HG02870 (cell line): ENCODE data around the gene EDIL3.
"Not testable (repeated sequence)": the region's sequence is repeated elsewhere in the genome, so short reads cannot be mapped to it uniquely, and the experiment has no call there.

Experiments
- ATAC-seq: cut with Tn5 transposase; IDR thresholded peaks from one replicate; pipeline ENCODE4 v1.9.1; 2021; ENCODE audit warnings: mild to moderate bottlenecking, moderate library complexity; ENCODE audit not compliant: unreplicated experiment

Gene EDIL3

DNA sequence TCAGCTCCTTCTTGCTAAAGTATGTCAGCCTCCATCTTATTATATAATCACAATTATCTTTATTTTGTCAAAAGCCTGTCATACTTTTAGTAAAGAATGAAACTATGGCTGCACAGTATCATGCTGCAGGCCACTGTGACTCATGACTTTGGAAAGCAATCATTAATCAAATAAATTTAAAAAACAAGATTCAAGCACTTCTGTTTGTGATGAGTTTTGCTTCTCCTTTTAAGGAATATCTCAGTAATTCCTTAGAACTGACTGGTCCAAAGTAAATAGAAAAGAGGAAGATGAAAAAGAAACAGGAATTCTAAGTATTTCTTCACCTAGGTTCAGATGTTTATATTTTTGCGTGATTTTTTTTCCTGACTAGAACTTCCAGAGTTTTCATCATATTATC is 83.1 kb downstream of the EDIL3 start:
- no peak for ATAC-seq

DNA sequence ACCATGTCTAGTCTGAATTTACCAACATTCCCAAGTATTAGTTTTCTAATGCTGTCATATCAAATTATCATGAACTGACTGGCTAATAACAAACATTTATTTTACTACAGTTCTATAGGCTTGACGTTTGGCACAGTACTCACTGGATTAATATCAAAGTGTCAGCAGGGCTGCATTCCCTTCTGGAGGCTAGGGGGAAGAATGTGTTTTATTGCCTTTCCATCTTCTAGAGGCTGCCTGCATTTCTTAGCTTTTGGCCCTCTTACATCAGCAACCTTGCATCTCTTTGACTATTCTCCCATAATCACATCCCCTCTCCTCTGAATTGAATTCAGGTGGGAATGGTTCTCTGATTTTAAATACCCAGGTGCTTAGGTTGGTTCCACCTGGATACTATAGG is 84.7 kb downstream of the EDIL3 start:
- no peak for ATAC-seq

DNA sequence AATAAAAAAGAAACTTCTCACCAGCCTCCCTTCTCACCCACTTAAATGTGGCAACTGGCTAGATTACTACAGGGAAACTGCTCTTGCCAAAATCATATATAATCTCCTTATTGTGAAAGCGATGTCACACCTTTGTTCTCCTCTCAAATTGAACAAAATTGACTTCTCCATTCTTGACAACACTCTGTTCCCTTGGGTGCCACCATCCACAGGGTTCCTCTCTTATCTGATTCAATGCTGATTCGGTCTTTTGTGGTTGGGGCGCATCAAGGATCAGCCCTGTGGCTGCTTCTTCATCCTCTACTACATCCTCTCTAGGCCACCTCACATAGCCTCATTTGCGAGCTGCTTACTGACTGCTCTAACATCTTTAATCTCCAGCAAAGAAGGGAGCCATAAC is 86.1 kb downstream of the EDIL3 start:
- no peak for ATAC-seq

DNA sequence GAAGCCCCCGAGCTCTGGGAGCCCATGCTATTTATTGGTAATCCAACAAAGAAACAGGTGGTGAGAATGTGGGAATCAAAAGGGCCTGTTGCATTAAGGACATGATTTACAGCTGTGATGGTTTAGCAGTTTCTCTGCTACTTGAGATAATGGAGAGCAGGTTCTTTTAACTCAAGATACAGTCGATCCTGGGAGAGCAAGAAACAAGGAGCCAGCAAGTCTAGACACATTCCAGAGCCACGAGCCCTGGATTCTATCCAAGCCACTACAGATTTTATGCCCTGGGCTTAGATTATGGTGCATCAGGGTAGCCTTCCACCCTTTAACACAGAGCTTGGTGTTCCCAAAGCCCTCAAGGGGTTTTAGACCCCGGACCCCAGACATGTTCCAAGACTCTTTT is 87.0 kb downstream of the EDIL3 start:
- ATAC-seq, result not testable (repeated sequence)

DNA sequence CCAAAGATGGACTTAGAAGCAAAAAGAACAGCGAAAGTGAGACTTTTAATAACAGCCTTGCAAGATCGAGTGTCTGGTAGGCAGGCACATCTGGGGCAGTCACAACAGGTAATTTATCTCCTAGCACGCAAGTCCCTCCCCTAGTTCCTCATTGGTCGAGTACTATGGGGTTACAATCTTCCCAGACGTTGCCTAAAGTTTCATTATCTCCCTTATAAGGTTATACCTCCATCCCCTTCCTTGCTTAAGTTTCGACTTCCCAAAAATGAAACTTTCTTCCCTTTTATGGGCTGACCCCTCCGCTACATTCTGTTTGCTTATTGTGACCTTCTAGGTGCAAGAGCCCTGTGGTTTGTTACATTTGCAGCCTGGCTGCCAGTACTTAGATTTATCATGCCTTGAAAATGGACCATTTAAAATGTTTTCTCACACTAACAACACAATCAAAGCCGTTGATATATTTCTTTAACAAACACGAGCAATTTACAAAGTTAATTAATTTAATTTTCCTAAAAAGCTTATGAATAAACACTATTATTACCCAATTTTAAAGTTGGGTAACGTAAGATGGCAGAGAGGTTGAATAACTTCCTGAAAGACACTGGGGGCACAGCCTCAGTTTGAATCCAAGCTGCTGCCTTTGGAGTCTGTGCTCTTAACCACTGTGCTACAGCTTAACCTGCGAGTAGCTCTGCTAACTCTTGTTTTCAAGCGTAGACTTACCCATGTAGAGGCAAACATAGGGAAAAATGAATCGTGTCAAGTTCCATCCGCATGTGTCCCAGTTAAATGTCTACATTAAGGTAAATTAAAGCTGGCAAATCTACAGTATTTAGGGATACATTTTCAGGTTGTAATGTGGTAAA is 91.7 kb downstream of the EDIL3 start:
- no peak for ATAC-seq

DNA sequence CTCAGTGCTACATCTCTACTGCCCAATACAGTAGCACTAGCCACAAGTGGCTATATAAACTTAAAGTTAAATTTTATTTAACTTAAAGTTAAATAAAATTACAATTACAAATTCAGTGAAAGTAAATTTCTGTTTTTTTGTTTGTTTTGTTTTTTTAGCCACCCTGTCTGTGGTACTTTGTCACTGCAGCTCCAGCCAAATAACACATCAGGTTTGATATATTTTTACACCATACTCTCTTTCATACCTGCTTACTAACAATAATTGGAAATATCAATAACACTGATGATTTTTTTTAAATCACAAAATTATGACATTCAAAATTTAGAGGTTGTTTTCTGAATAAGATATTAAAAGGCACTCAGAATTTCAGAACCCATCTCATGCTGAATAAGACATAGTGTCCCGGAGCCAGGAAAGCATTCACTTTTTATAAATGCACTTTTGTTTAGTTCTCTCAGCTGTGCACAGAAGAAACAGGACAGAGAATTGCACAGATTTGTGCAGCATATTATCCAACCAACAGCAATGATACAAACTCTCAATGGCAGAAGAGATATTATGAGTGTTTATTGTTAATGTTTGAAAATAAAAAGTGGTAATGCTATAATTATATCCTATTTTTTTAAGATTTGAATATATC is 92.6 kb downstream of the EDIL3 start:
- no peak for ATAC-seq

DNA sequence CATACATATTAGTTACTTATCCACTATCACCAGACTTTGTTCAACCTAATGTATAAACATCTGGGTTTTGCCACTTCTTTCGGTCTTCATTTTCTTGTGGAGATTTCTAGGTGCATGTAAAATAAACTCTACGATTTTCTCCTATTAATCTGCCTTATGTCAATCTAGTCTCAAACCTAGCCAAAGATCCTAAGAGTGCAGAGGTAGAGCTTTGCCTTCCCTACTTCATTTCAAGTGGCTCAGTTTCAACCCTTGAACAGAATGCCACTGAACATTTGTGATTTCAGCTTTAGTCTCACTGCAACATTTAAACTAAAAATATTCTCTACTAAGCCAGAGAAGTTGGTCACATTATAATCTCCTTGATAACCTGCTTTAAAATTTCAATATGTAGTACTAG is 94.0 kb downstream of the EDIL3 start:
- no peak for ATAC-seq

DNA sequence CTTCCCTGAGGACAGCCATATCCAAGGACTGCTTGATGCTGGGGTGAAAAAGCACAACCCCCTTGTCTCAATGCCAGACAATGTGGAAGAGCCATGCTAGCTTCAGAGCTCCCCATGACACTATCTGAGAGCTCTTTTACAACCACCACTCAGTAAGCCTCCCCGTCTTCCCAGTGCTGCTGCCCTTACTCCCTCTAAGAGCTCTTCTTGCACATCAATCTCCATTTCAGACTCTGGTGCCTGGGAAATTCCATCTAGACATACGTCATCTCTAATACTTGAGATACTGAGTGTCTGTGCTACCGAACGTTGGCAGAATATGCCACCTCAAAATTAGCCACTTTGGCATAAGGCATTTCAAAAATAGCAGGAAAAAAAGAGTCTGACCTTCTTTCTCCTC is 94.5 kb downstream of the EDIL3 start:
- ATAC-seq, result no peak

DNA sequence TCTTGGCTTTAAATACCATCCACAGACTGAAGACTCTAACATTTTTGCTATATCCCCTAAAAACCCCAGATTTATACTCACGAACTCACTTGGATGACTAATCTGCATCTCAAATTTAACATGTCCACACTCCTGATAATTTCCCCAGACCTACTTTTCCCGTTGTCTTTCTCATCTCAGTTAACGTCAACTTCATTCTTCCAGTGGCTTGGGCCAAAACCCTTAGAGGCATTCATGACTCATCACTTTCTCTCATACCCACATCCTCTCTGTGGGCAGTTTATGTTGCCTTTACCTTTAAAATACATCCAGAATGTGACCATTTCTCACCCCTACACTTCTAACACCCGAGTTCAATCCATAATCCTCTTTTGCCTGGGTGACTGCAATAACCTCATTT is 96.7 kb downstream of the EDIL3 start:
- ATAC-seq, result peak; percentile 76

DNA sequence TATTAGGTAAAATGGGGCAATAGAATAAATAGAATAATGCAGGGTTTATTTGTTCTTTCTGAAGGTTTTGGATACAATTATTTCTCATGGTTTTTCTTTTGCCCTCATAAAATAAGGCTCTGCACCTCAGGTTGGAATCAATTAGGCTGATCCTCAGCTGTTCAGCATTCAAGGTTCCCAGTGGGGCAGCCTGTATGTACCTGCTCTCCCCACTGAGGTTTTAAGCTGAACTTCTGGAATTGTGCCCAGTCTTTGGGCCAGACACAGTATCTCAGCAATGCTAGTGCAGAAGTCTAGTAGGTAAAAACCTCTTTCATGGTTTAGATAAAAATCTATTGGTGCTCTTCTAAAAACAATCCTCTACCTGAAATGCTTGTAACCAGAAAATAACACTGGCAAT is 98.0 kb downstream of the EDIL3 start:
- ATAC-seq, result no peak

DNA sequence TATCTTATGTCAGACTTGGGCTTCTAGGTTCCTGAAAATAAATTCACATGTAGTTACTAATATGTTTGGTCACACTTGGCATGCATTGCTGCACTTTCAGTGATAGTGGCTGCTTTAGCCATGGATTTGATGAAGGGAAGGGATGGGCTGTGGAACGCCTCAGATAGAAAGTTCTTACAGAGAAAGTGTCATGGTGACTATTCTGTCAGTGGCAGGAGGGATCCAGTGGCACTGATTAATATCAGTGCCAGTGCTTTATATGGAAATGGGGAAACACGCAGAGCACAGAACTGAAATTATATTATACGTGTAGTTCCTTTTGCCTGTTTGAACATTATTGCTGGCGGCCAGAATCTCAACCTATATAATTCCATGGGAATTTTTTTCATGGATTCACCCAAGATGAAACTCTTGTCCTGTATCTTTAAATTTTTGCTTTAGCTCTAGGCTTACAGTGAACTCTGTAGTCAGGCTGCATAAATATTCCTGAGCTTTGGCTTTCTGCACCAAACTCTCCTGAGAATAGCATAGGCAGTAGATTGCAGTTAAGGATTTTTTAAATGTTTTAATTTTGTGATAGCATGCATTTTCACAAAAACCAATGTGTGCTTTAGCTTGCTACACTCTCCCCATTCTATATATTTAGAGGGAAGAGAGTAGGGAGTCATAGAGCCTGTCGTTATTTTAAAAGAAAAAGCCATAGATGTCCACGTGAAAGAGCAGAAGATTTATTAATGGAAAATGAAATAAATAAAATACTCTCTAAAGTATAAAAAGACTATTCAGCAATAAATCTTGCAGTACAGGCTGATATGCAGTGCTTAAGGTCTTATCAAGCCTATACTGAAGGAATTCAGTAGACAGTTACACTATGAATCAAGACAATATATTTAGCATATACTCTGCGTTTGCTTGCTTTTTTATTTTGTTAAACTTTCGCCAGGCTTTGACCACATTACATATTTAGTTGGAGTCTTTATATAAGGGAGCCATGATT is 98.7 kb downstream of the EDIL3 start:
- no peak for ATAC-seq

DNA sequence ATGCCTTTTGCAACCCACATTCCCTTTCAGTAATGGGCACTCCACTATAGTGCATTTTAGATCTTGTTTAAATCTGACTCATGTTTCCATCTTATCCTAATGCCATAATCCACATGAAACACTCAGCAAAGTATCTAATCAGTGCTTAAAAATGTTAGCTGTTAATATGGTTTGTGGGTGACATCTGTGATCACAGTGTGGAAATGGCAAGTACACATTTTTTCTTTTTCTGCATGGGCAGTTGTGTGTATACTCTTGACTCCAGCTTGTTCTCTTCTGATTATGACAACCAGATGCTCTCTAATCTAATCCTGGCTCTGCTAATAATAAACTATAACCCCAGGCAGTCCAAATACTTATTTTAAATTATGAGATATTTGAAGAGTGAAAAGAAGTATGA is 103.3 kb downstream of the EDIL3 start:
- no peak for ATAC-seq

DNA sequence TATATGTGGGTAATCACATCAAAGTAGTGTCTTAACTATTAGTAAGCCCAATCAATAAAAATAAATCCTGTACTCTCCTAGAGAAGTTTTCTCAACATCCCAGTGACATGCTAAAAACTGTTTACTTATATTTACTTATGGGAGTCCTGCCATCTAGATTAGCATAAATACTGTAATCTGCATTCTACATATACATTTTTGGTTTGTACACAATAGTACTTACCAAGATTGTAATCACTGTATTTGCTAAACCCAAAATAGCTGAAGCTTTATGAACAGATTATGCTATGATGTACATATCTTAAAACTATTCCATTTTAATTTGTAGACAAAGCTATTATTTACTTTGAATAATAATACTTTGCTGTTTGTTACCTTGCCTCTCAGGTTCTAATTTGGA is 105.4 kb downstream of the EDIL3 start:
- ATAC-seq, result no peak

DNA sequence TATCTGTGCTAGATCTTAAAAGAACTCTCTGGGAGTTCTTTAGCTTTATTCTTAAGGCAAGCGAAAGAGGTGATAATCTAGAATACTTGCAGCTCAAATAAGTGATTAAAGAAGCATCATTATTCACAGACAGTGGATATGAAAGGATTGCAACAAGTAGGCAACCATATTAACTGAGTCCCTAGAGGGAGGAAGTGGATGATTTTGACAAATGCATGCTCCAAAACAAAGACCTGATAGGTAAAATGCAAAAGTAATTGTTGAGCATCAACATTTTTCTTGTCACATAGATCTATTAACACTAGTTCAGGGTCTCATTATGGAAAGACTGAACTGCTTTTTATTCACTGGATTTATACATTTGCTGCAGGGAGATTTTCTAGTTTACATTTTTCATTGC is 109.1 kb downstream of the EDIL3 start:
- no peak for ATAC-seq

DNA sequence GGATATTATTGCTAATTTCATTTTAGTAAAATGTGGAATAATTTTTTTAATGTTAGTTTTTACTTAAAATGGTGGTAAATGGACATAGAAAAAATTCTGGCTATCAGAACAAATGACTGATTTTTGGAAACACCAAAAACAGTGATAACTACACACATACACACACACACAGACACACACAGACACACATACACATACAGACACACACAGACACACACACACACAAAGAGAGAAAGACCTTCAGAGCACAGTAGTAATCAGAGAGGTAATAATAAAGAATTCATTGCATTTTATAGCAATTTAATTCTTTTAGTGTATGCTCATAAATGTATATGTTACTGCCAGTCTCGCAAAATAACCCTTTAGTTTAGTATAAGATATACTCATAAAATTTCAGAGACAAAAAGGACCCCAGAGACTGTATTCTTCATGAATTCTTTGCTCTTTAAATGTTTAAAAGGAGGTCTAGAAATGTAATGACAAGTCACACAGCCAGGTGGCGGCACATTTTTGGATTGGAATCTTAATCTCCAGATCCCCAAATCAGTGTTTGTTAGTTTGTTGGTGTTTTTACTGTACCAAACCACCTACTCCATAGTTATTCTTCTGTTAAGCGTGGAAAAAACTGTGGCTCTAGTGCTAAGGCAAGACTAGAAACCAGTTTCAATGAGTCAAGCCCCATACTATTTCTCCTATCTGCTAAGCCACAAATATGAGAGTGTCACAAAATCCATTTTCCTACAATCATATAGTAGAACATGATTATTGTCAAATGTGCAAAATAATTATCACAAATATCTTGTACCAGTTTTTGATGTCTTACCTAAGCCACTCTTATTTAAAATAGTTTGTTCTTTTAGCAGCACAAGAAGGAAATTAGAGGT is 109.9 kb downstream of the EDIL3 start:
- ATAC-seq, result no peak

DNA sequence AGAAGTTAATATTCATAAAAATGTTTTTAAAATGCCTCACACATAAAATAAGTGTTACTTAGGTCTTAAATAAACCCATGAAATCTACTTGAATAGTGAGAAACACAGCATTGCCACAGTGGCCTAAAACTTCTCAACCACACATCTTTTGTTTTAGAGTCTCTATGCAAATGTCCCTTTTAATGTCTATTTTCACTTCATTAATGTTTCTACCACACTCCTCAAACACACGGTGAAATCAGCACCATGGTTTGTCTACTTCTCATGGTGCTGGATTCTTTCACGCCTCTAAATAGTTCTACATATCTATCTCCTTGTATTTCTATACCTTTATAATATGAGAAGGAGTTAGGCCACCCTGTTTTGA is 111.2 kb downstream of the EDIL3 start:
- peak; percentile 85 for ATAC-seq

DNA sequence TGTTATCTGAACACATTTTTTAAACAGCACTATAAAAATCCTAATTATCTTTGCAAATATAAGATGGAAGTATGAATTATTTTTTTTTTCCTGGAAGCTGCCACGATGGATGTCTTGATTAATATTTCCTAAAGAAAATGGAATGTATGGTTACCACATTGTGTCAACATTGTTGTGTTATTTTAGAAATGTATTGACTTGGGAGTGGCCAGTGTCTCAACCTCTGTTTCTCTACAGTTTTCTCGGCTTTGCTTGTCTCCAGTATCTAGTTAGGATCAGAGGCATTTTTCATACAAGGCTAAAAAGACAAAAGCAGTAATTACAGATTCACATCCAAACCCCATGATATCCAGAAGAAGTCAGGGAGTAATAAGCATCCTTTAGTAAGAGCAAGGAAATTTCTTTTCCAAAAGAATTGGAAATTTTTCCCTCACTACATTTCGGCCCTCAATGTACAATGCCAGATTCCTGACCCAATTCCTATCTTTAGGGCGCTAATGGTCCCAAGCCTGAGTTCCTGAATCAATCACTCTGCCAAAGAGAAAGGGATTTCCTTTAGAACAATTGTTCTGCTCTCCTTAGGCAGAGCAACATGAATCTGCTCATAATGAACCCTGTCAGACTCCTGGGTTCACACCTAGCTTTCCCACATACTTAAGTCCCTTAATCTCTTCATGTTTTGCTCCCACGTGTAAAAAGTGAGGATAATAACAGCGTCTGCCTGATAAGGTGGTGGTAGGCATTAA is 111.7 kb downstream of the EDIL3 start:
- peak; percentile 26 for ATAC-seq

DNA sequence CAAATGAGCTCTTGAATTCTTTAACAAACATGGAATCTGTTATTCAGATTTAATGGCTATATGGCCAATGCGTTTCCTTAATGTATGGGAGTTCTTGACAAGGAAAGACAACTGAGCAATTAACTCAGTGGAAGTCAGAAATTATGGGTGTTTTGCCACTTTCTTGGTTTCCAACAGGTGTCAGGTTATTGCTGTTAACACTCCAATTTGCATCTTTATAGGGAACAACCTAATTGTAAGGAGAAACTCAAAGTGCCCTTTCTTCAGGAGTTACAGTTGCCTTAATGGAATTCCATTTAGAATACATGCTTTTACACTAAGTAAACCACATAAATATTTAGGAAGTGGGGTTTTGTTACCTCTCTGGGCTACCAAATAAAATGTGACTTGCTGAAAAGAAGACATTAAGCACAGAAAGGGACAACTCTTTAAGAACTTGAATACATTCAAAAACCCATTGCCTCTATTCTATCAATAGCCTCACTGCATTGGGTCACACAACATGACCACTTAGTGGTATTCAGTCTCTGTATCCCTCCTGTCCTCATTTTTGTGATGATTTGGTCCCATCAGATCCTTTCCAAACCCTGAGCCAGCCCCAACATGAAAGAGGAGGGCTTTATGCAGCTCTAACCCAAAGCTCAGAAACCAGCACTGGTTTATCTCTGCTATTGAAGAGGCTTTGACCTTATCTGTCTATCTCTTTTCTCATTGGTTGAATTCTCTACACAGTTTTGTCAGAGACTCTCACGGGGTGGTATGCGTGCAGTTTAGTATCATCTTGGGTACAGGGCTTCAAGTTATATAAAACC is 118.7 kb downstream of the EDIL3 start:
- ATAC-seq, result no peak

DNA sequence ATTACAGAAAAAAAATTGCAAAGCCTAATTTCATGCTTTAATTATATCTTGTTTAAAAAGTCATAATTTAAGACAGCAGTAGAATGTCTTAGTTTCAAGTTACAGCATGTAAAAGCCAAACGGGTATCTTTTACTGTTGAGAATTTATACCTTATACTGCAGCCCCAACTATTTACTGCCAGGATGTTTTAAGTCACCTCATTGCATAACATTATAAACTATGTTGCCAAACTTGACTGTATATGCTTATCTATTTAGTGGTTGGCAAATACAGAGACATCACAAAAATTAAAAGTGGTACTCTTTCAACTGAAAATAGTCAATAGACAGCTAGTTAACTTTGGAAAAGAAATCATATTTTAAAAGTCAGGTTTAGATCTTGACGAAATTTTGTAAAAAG is 119.5 kb downstream of the EDIL3 start:
- ATAC-seq, result no peak
